Loucy (cell line): ENCODE results near the gene ZFYVE28.

Source experiments
- H2AFZ ChIP-seq: fragments of 200-600 bp; sonication (generic); 2 replicates; pipeline ENCODE4 v1.6.0; 2016; ENCODE audit warnings: antibody characterized with exemption, mild to moderate bottlenecking, low read length, moderate library complexity
- H3F3A ChIP-seq: fragments of 200-600 bp; 2 replicates; pipeline ENCODE4 v1.6.0; 2016; ENCODE audit warnings: antibody characterized with exemption, low read depth, mild to moderate bottlenecking
- H3K27me3 ChIP-seq: fragments of 200-600 bp; sonication (generic); 2 replicates; pipeline ENCODE4 v1.6.1; 2014; ENCODE audit warnings: low read length, mild to moderate bottlenecking; ENCODE audit not compliant: insufficient read depth, poor library complexity, severe bottlenecking
- H3K36me3 ChIP-seq: fragments of 200-600 bp; sonication (generic); 2 replicates; pipeline ENCODE4 v1.6.1; 2016; ENCODE audit warnings: low read length; ENCODE audit not compliant: insufficient read depth
- H3K4me1 ChIP-seq: fragments of 200-600 bp; sonication (generic); 2 replicates; pipeline ENCODE4 v1.5.1; 2014; ENCODE audit warnings: low read length, mild to moderate bottlenecking; ENCODE audit not compliant: insufficient read depth, poor library complexity, severe bottlenecking
- H3K4me2 ChIP-seq: fragments of 200-600 bp; sonication (generic); 2 replicates; pipeline ENCODE4 v1.6.0; 2014; ENCODE audit warnings: antibody characterized with exemption, low read length, low read depth, mild to moderate bottlenecking; ENCODE audit not compliant: poor library complexity, severe bottlenecking
- H3K4me3 ChIP-seq: fragments of 200-600 bp; sonication (generic); 2 replicates; pipeline ENCODE4 v1.5.1; 2014; ENCODE audit warnings: low read length, mild to moderate bottlenecking, mixed read lengths; ENCODE audit not compliant: poor library complexity, severe bottlenecking
- H3K79me2 ChIP-seq: fragments of 200-600 bp; sonication (generic); 2 replicates; pipeline ENCODE4 v1.6.1; 2014; ENCODE audit warnings: low read length; ENCODE audit not compliant: insufficient read depth
- H3K9ac ChIP-seq: fragments of 200-600 bp; sonication (generic); 2 replicates; pipeline ENCODE4 v1.6.0; 2014; ENCODE audit warnings: mild to moderate bottlenecking, low read depth, low read length, moderate library complexity; ENCODE audit not compliant: poor library complexity, severe bottlenecking
- H3K9me2 ChIP-seq: fragments of 200-600 bp; sonication (generic); replicated peaks from 2 replicates; pipeline ENCODE4 v1.6.1; 2016; ENCODE audit warnings: low read depth, low read length, mixed read lengths
- H3K9me3 ChIP-seq: fragments of 200-600 bp; sonication (generic); 2 replicates; pipeline ENCODE4 v1.6.1; 2014; ENCODE audit warnings: mild to moderate bottlenecking, antibody characterized with exemption, low read length, low read depth; ENCODE audit not compliant: insufficient read depth
- H4K20me1 ChIP-seq: fragments of 200-600 bp; sonication (generic); 2 replicates; pipeline ENCODE4 v1.6.0; 2014; ENCODE audit warnings: antibody characterized with exemption, low read length, mild to moderate bottlenecking; ENCODE audit not compliant: insufficient read depth, poor library complexity, severe bottlenecking
- CTCF ChIP-seq: fragments of 200-600 bp; sonication (generic); conservative IDR thresholded peaks from 2 replicates; pipeline ENCODE4 v1.5.1; 2014; ENCODE audit warnings: mild to moderate bottlenecking, antibody characterized with exemption, low read length
- EZH2phosphoT487 ChIP-seq: fragments of 200-600 bp; IDR thresholded peaks from 2 replicates; pipeline ENCODE4 v1.6.1; 2018; ENCODE audit warnings: antibody characterized with exemption, mild to moderate bottlenecking, moderate library complexity, borderline replicate concordance

ZFYVE28 gene

GRCh38 chr4:2334826-2335728 lies 83.4 kb downstream of the ZFYVE28 start:
- Histone ChIP-seq H3K9me2 (no peaks in the 10 kb centered on the region), H3K4me2 (no peak overlapping the region), H4K20me1 (no peaks in the 10 kb centered on the region), H3K36me3 (no peaks in the 10 kb centered on the region), H3F3A (no peaks in the 10 kb centered on the region), H3K4me3 (no peak overlapping the region), H3K79me2 (no peaks in the 10 kb centered on the region), H3K9me3 (no peaks in the 10 kb centered on the region), H3K9ac (no peak overlapping the region), H3K4me1 (no peaks in the 10 kb centered on the region), H3K27me3 (no peaks in the 10 kb centered on the region), H2AFZ (no peak overlapping the region)
- no peak for TF ChIP-seq CTCF
- TF ChIP-seq EZH2phosphoT487, result no peak

GRCh38 chr4:2333916-2334644 lies 84.4 kb downstream of the ZFYVE28 start:
- Histone ChIP-seq H3K4me2 (no peak overlapping the region), H3K4me3 (no peak overlapping the region), H3K36me3 (no peaks in the 10 kb centered on the region), H3K9me3 (no peaks in the 10 kb centered on the region), H3F3A (no peaks in the 10 kb centered on the region), H3K27me3 (no peaks in the 10 kb centered on the region), H3K9me2 (no peaks in the 10 kb centered on the region), H3K9ac (no peak overlapping the region), H3K79me2 (no peaks in the 10 kb centered on the region), H2AFZ (no peak overlapping the region), H4K20me1 (no peaks in the 10 kb centered on the region), H3K4me1 (no peaks in the 10 kb centered on the region)
- TF ChIP-seq CTCF (no peak), EZH2phosphoT487 (no peak)

GRCh38 chr4:2333356-2333841 lies 85.0 kb downstream of the ZFYVE28 start:
- H3K36me3 ChIP-seq, result no peaks in the 10 kb centered on the region

More at GRCh38 chr4:2333356-2333841, 85.0 kb downstream of the ZFYVE28 start:
- no peaks in the 10 kb centered on the region for H3K9me3 ChIP-seq
- H3F3A ChIP-seq, result no peaks in the 10 kb centered on the region
- H3K9ac ChIP-seq, result no peak overlapping the region
- no peaks in the 10 kb centered on the region for H3K27me3 ChIP-seq
- H3K9me2 ChIP-seq, result no peaks in the 10 kb centered on the region
- no peaks in the 10 kb centered on the region for H4K20me1 ChIP-seq
- H3K4me3 ChIP-seq, result no peak overlapping the region
- H3K4me1 ChIP-seq, result no peaks in the 10 kb centered on the region
- no peak overlapping the region for H3K4me2 ChIP-seq
- no peak for TF ChIP-seq CTCF
- TF ChIP-seq EZH2phosphoT487, result no peak
- no peak overlapping the region for H2AFZ ChIP-seq
- H3K79me2 ChIP-seq, result no peaks in the 10 kb centered on the region
